Measurements from ENCODE around the gene MRGPRD.
"Not testable (repeated sequence)": the region's sequence is repeated elsewhere in the genome, so short reads cannot be mapped to it uniquely, and the experiment has no call there.

Gene MRGPRD

GRCh38 chr11:69005631-69006368 lies 25.0 kb upstream of the MRGPRD start:
- DNase-seq: no peak

DNA sequence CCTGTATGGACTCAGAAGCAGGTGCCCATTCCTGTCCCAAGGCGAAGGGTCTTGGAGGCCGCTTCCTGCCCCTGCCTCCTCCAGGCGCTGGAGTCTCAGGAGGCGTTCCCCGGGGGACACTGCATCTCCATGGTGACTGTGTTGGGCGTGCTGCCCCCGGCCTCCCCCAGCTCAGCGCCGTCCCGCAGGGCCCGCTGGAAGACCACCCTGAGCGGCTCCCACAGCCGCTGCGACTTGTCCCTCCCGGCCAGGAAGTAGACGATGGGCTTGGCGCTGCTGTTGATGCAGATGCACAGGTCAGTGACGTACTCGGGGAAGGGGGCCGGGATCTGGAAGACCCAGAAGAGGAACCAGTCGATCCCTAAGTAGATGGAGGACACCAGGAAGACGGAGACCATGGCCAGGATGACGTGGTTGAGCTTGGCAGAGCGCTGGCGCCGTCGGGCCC lies 24.4 kb upstream of the MRGPRD start:
- DNase-seq: no peak

DNA sequence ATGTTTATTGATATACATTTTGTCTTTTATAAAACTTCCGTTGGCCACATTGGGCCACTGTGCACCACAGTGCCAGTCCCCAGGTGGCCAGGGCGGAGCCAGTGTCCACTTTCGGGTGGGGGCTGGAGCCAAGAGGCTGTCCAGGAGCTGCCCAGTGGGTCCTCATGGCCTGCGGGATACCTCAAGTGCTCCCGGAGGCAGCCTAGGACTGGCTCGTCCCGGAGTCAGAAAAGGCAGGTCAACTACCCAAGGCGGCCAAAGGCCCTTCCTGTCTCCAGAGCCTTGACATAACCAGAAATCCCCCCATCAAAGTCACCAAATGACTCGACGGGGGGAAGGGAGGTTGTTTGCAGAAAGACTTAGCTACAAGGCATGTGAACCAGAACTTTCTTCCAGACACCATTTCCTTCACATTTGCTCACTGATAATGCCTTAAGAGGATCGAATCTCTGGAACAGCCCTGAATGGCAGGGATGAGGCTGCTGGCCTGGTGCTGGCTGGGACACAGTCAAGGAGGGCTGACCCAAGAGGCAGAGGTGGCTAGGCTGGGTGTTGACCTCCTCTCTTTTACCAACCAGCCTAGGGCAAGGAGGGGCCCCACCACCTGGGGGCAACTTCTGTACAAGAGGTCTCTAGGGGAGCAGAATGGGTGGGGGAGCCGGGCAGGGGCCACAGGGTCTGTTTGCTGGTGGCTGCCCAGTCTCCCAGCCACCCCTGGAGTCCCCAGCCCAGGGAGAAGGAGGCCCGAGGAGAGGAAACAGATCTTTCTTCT lies 23.8 kb upstream of the MRGPRD start:
- DNase-seq: no peak

DNA sequence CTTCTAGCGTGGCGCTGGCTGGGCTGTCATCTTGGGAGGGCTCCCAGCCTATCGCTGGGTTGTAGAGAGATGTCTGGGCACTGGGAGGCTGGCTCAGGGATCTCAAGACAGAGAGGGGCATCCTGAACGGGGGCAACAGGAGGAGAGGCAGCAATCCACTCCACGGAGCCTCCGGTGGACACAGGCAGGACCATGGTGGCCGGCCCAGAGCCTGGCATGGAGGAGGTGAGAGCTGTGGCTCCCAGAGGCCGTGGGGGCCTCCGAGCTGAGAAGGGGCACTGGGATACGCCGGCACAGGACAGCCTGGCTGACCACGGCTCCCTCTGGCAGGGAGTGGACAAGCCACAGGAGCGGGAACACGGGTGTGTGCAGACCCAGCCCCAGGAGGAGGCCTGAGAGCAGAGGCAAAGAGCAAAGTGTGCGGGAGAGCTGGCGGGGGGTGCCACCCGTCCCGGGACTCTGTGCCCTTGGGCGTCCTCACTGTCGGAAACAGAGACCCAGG lies 23.1 kb upstream of the MRGPRD start:
- DNase-seq: no peak

DNA sequence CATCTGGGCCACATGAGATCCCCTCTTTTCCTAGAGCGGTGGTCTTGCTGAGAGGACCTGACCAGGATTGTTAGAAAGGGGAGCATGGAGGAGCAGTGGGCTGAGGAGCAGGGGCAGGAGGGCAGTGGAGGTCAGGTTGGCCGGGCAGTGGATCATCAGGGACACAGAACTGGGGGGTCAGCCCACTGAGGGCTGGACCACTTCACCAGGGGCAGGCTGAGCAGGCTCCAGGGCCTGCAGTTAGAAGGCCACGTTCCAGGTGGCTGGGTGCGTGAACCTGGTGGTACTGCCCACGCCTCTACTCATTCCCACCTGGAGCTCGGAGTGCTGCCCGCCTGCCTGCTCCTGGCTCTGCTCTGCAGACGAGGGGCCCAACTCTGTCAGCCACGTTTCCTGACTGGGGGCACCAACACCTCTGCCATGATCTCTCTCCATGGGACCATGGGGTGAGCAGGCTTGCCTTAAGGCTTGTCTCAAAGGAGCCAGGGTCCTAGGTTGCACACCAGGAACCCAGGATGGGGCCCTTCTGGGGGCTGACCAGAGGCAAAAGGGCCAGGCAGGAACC lies 22.6 kb upstream of the MRGPRD start:
- no peak for DNase-seq

DNA sequence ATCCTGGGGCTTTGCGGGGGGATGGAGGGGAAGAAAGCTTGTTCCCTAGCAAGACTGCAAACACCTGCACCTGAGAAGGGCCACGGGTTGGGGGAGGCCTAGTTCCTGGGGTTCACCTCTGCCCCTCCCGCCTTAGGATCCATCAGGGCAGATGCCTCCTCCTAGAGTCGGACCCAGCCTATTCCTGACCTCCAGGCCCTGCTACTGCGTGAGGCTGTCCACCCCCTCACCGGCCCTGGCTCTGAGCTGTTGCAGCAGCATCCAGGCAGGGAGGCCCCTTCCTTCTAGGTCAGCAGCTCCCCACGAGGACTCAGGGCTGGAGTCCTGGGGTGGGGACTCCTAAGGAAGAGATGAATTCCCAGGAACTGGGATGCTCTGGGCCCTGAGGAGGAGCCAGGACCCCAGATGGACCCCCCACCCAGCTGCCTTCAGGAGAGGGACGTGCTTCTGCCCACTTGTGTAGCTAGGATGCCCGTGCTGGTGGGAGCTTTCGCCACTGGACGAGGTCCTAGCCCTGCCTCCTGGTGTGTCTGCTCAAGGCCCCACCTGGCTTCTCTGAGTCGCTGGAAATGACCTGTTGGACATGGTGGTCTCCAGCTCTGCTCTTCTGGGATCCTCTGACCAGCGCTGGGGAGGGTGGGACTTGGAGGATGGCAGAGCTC lies 21.9 kb upstream of the MRGPRD start:
- no peak for DNase-seq

GRCh38 chr11:69002110-69002569 lies 21.4 kb upstream of the MRGPRD start:
- DNase-seq: peak; percentile 17

- DNase-seq: no peak
Measured at GRCh38 chr11:69001243-69002081, 20.7 kb upstream of the MRGPRD start.

GRCh38 chr11:69000831-69001242 lies 20.1 kb upstream of the MRGPRD start:
- peak; percentile 48 for DNase-seq

- peak; percentile 31 for DNase-seq
Measured at GRCh38 chr11:69000391-69000790, 19.6 kb upstream of the MRGPRD start.

DNA sequence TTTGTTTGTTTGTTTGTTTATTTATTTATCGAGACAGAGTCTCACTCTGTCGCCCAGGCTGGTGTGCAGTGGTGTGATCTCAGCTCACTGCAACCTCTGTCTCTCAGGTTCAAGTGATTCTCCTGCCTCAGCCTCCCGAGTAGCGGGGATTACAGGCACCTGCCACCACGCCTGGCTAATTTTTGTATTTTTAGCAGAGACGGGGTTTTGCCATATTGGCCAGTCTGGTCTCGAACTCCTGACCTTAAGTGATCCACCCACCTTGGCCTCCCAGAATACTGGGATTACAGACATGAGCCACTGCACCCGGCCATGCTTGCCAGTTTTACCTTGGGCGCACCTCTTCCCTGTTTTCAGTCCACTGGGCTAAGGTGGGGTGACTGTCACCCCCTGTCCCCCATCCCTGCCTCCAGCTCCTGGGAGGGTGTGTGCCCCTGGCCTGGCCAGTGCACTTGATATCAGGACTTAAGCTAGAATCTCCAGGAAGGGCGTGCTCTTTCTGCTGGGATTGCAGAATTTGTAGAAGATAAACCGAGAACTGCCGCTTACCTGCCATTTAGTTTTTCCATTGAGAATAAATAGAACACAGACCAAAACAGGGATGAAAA lies 19.1 kb upstream of the MRGPRD start:
- DNase-seq: not testable (repeated sequence)

- DNase-seq: peak; percentile 34
Measured at GRCh38 chr11:68999093-68999747, 18.4 kb upstream of the MRGPRD start.

- peak; percentile 89 for DNase-seq
Measured at GRCh38 chr11:68998390-68998911, 17.7 kb upstream of the MRGPRD start.

- no peak for DNase-seq
Measured at GRCh38 chr11:68997995-68998348, 17.2 kb upstream of the MRGPRD start.

- no peak for DNase-seq
Measured at GRCh38 chr11:68997124-68997994, 16.6 kb upstream of the MRGPRD start.

DNA sequence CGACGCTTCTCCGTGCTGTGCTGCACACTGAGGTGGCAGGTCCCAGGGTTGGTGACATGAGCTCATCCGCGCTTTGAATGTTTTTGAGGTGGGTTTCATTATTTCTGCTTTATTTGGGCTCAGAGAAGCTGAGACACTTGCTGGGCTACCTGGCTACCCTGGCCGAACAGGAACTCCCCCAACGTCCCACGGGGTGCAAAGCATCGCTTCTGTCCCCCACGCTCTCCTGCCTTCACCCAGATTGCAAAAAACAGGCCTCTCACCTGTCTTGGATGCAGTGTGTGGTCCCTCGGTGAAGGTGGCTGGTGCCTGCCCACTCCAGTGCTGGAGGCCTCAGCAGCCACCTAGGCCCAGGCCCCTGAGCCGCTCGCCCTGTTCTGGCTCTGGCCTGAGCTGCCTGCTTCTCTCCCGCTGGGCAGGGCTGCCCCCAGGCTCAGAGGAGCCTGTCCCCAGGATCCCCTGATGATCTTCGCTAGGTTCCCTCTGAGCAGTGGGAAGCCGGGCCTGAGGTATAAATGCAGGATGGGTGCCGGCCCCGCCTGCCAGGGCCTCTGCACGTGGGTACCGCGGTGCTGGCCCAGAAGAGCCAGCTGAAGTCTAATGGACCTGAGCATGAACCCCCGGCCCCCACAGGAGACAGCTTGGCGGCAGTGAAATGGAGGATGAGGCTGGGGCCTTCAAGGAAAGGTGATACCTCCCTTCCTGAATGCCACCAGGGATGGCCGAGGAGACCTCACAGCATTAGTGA lies 15.8 kb upstream of the MRGPRD start:
- no peak for DNase-seq

DNA sequence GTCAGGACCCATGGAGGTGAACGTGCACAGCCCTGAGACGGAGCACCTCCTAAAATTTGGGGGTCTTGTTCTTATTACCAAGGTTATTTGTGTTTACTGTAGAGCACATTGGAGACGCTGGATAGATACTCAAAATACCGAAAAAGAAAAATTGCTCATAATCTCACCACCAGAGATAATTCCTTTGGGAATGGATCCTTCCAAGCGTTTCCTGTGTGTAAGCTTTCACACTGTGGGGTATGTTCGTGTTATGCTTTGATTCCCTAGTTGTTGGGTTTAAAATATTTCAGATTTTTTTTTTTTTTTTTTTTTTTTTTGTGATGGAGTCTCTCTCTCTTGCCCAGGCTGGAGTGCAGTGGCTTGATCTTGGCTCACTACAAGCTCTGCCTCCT lies 14.1 kb upstream of the MRGPRD start:
- no peak for DNase-seq

DNA sequence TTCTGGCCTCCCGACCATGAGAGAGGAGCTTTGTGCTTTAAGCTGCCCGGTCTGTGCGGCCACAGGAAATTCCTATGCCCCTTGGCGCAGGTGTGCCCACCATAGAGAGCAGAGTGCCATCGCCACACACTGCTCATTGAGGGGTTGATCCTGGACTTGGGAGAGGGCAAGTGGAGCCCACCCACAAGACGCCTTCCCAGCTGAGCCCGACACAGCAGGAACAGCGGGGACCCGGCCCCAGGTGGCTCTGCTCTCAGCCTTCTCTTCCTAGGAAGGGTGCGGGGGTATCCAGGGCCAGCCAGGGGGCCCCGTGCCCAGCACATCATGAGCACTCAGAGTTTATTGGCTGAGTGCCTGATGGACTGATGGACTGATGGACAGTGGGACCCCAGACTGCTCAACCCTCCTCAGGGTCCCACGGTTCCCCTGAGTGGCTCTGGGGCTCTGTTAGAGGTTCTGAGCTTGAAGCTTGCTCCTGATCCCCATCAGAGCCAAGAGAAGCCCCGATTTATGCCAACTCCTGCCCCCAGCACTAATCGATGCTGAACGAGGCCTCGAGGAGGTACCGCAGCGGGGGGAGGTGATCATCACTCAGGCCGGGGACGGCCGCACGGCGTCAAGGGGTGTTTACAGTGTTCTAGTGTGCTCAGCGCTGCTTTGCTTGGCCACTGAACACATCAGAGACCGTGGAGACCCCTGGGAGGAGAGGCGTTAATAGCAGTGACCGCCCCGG lies 13.5 kb upstream of the MRGPRD start:
- no peak for DNase-seq
